Measurements from ENCODE around the gene RBM6. TPM values are rescaled to one million over a fixed set of nuclear protein-coding genes. Genes with fewer than 3 reads are reported as not detected.

RBM6 gene
- total RNA-seq, 5 donors from 2014 or later (not counting 1 experiment from before 2014, with no cell fraction given): 127 to 149 (median 140) TPM

DNA sequence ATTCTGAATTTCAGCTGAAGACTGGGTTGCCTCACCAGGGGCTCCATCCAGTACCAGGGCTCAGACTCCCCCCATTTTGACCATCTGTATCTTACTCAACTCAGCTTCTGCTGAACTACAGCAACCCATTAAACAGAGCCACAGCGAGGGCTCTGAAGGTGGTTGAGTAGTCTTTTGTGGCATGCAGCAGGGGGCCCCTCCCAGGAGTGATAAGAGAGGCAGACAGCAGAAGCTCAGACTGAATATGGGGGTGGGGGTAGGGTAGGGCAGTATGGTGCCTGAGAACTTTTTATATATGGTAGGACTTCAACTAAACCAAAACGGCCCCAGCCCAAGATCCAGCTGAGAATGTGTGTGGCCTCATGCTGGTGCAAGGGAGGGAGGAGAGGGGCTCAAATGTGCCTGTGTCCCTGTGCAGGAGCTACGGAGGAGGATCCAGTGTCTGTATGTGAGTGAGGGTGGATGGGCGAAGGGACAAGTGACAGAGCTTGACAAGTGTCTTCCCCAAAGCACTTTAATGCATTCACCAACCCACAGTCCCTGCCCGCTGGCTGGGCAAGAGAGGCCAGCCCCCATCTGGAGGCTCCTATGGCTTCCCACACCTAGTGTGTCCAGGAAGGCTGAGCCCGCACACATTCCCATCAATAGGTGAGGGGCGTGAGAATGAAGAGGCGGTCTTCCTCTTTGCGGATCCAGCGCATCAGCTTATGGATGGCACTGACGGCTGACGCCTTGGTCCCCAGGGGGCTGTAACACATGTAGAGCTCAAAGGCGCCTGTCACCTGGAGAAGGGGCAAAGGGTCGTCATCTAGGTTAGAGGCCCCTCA is 31.4 kb upstream of the RBM6 start:
- H3K4me1 ChIP-seq (ENCODE audit: control insufficient read depth in 1 of 2, extremely low read depth in 1 of 2, insufficient read depth in 2 of 2, low read length in 2 of 2): peaks cover 13 to 30% of the 10 kb centered on the region in 2 experiments
- no peak overlapping the region for H3K4me3 ChIP-seq (ENCODE audit: control insufficient read depth in 1 of 2, extremely low read depth in 1 of 2, low read length in 1 of 2)
- H3K36me3 ChIP-seq (ENCODE audit: control insufficient read depth in 2 of 2, extremely low read depth in 1 of 2, insufficient read depth in 1 of 2, low read length in 1 of 2): peaks cover 17 to 37% of the 10 kb centered on the region in 2 donors
- no peak for DNase-seq
- H3K36me3 Mint-ChIP-seq: peaks cover 28% of the 10 kb centered on the region
- H3K27ac ChIP-seq (ENCODE audit: low read length): no peak overlapping the region
- POLR2A ChIA-PET: no interaction called here
- WGBS (ENCODE audit: insufficient coverage): 100% methylated on average over 8 of the region's 14 CpGs
- H3K4me1 Mint-ChIP-seq: peaks cover 21 to 29% (median 28%) of the 10 kb centered on the region in 3 donors
- CTCF ChIA-PET: interaction anchor here in 1 of 2 donors (0.6 kb wide), 1 partner anchor 21 kb away, joined by 6 read pairs; no protein-coding TSS in a partner anchor
- H3K27ac Mint-ChIP-seq: no peak overlapping the region
- no peaks in the 10 kb centered on the region for H3K27me3 Mint-ChIP-seq
- H3K9me3 ChIP-seq: no peaks in the 10 kb centered on the region
- no peaks in the 10 kb centered on the region for H3K27me3 ChIP-seq (replicated peaks in 1 of 2; ENCODE audit: control insufficient read depth in 2 of 2, extremely low read depth in 1 of 2, insufficient read depth in 2 of 2, low read length in 1 of 2)
- H3K4me3 Mint-ChIP-seq: no peak overlapping the region
- ATAC-seq (replicated peaks in 1 of 4): no peak
- H3K9me3 Mint-ChIP-seq: no peaks in the 10 kb centered on the region

- Mint-ChIP-seq H3K27me3 (no peaks in the 10 kb centered on the region), H3K36me3 (peaks cover 28% of the 10 kb centered on the region), H3K9me3 (no peaks in the 10 kb centered on the region), H3K4me1 (peaks cover 13 to 16% (median 14%) of the 10 kb centered on the region in 3 donors), H3K27ac (no peak overlapping the region), H3K4me3 (no peak overlapping the region)
- ATAC-seq (replicated peaks in 1 of 4) (no peak), DNase-seq (no peak)
- Histone ChIP-seq H3K9me3 (no peaks in the 10 kb centered on the region), H3K27ac (ENCODE audit: low read length) (no peak overlapping the region), H3K27me3 (replicated peaks in 1 of 2; ENCODE audit: control insufficient read depth in 2 of 2, extremely low read depth in 1 of 2, insufficient read depth in 2 of 2, low read length in 1 of 2) (no peaks in the 10 kb centered on the region), H3K36me3 (ENCODE audit: control insufficient read depth in 2 of 2, extremely low read depth in 1 of 2, insufficient read depth in 1 of 2, low read length in 1 of 2) (peaks cover 17 to 37% of the 10 kb centered on the region in 2 donors), H3K4me3 (ENCODE audit: control insufficient read depth in 1 of 2, extremely low read depth in 1 of 2, low read length in 1 of 2) (no peak overlapping the region), H3K4me1 (ENCODE audit: control insufficient read depth in 1 of 2, extremely low read depth in 1 of 2, insufficient read depth in 2 of 2, low read length in 2 of 2) (peaks cover 9 to 12% of the 10 kb centered on the region in 2 experiments)
- 96% methylated on average over 45 of the region's 48 CpGs for WGBS (ENCODE audit: insufficient coverage)
- ChIA-PET CTCF (no interaction called here), POLR2A (no interaction called here)
Observed at GRCh38 chr3:49910409-49911123, 29.4 kb upstream of the RBM6 start.

DNA sequence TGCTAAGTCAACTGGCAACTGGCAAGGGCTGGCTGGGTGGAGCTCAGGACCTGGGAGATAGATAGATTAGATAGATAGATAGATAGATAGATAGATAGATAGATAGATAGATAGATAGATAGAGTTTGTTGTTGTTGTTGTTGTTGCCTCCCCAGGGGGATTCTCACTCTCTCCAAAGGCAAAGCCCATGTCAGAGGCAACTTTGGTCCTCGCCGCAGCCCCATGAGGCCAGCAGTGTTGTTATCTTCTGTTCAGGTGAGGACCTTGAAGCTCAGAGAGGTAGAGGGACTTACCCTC is 28.9 kb upstream of the RBM6 start:
- CTCF ChIA-PET: no interaction called here
- H3K27ac Mint-ChIP-seq: no peak overlapping the region
- ATAC-seq (replicated peaks in 1 of 4) (no peak), DNase-seq (no peak)
- no peak overlapping the region for H3K4me3 Mint-ChIP-seq
- H3K4me1 Mint-ChIP-seq: peaks cover 8 to 11% (median 9%) of the 10 kb centered on the region in 3 donors
- Histone ChIP-seq H3K27me3 (replicated peaks in 1 of 2; ENCODE audit: control insufficient read depth in 2 of 2, extremely low read depth in 1 of 2, insufficient read depth in 2 of 2, low read length in 1 of 2) (no peaks in the 10 kb centered on the region), H3K9me3 (no peaks in the 10 kb centered on the region), H3K36me3 (ENCODE audit: control insufficient read depth in 2 of 2, extremely low read depth in 1 of 2, insufficient read depth in 1 of 2, low read length in 1 of 2) (peaks cover 17 to 37% of the 10 kb centered on the region in 2 donors), H3K4me1 (ENCODE audit: control insufficient read depth in 1 of 2, extremely low read depth in 1 of 2, insufficient read depth in 2 of 2, low read length in 2 of 2) (peaks cover 6 to 7% of the 10 kb centered on the region in 2 experiments), H3K4me3 (ENCODE audit: control insufficient read depth in 1 of 2, extremely low read depth in 1 of 2, low read length in 1 of 2) (no peak overlapping the region), H3K27ac (ENCODE audit: low read length) (no peak overlapping the region)
- POLR2A ChIA-PET: no interaction called here
- WGBS (ENCODE audit: insufficient coverage): 100% methylated on average over 2 of the region's 2 CpGs
- no peaks in the 10 kb centered on the region for H3K27me3 Mint-ChIP-seq
- no peaks in the 10 kb centered on the region for H3K9me3 Mint-ChIP-seq
- H3K36me3 Mint-ChIP-seq: peaks cover 28% of the 10 kb centered on the region

- Mint-ChIP-seq H3K36me3 (peaks cover 28% of the 10 kb centered on the region), H3K9me3 (no peaks in the 10 kb centered on the region), H3K27ac (no peak overlapping the region), H3K4me3 (no peak overlapping the region), H3K27me3 (no peaks in the 10 kb centered on the region), H3K4me1 (peaks cover 2 to 5% (median 4%) of the 10 kb centered on the region in 3 donors)
- no peak for DNase-seq
- no peak overlapping the region for H3K27ac ChIP-seq (ENCODE audit: low read length)
- H3K4me3 ChIP-seq (ENCODE audit: control insufficient read depth in 1 of 2, extremely low read depth in 1 of 2, low read length in 1 of 2): no peak overlapping the region
- peaks cover 2% of the 10 kb centered on the region in 2 experiments for H3K4me1 ChIP-seq (ENCODE audit: control insufficient read depth in 1 of 2, extremely low read depth in 1 of 2, insufficient read depth in 2 of 2, low read length in 2 of 2)
- no peaks in the 10 kb centered on the region for H3K9me3 ChIP-seq
- peaks cover 20 to 37% of the 10 kb centered on the region in 2 donors for H3K36me3 ChIP-seq (ENCODE audit: control insufficient read depth in 2 of 2, extremely low read depth in 1 of 2, insufficient read depth in 1 of 2, low read length in 1 of 2)
- POLR2A ChIA-PET: no interaction called here
- CTCF ChIA-PET: no interaction called here
- H3K27me3 ChIP-seq (replicated peaks in 1 of 2; ENCODE audit: control insufficient read depth in 2 of 2, extremely low read depth in 1 of 2, insufficient read depth in 2 of 2, low read length in 1 of 2): no peaks in the 10 kb centered on the region
- no peak for ATAC-seq (replicated peaks in 1 of 4)
- 92% methylated on average over 15 of the region's 15 CpGs for WGBS (ENCODE audit: insufficient coverage)
Observed at GRCh38 chr3:49911611-49912010, 28.3 kb upstream of the RBM6 start.

DNA sequence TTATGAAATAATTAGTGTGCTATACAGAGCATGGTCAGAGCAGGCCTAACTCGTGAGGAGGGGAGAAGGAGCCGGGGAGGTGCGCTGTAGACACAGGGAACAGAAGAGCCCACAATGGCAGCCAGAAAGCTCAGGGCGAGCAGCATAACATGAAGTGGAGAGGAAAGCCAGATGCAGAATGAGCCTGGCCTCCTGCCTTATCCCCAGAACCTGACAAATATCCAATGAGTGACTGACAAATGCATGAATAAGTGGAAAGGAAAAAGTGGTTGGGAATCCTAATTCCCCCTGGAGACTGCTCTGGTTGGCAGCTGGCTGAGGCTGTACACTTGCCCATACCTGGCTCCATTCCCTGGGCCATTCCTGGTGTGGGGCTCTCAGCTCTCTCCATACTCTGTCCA is 27.1 kb upstream of the RBM6 start:
- ATAC-seq (replicated peaks in 1 of 4) (no peak), DNase-seq (no peak)
- H3K36me3 Mint-ChIP-seq: peaks cover 31% of the 10 kb centered on the region
- H3K4me3 Mint-ChIP-seq: no peak overlapping the region
- no peaks in the 10 kb centered on the region for H3K9me3 ChIP-seq
- H3K27me3 ChIP-seq (replicated peaks in 1 of 2; ENCODE audit: control insufficient read depth in 2 of 2, extremely low read depth in 1 of 2, insufficient read depth in 2 of 2, low read length in 1 of 2): no peaks in the 10 kb centered on the region
- H3K27me3 Mint-ChIP-seq: no peaks in the 10 kb centered on the region
- no peaks in the 10 kb centered on the region for H3K9me3 Mint-ChIP-seq
- peaks cover 21 to 36% of the 10 kb centered on the region in 2 donors for H3K36me3 ChIP-seq (ENCODE audit: control insufficient read depth in 2 of 2, extremely low read depth in 1 of 2, insufficient read depth in 1 of 2, low read length in 1 of 2)
- ChIA-PET POLR2A (no interaction called here), CTCF (no interaction called here)
- no peak overlapping the region for H3K27ac ChIP-seq (ENCODE audit: low read length)
- 93% methylated on average over 3 of the region's 4 CpGs for WGBS (ENCODE audit: insufficient coverage)
- H3K27ac Mint-ChIP-seq: no peak overlapping the region
- H3K4me1 ChIP-seq (ENCODE audit: control insufficient read depth in 1 of 2, extremely low read depth in 1 of 2, insufficient read depth in 2 of 2, low read length in 2 of 2): no peaks in the 10 kb centered on the region
- H3K4me1 Mint-ChIP-seq: peaks cover 0 to 2% (median 0%) of the 10 kb centered on the region in 3 donors
- H3K4me3 ChIP-seq (ENCODE audit: control insufficient read depth in 1 of 2, extremely low read depth in 1 of 2, low read length in 1 of 2): no peak overlapping the region

DNA sequence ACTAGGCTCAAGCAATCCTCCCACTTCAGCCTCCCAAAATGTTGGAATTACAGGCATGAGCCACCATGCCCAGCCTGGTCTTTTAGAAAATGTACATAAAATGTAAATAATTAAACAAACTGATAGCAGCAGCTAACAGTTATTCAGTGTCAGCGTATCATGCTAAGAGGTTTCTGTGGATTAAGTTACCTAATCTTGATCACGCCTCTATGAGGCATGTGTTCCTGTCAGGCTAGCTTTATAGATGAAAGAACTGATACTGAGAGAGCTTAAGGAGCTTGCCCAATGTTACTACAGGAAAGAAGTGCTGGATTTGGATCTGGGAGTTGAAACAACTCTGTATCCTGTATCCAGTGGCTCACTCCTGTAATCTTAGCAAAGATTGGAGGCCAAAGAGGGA is 25.0 kb upstream of the RBM6 start:
- Histone ChIP-seq H3K36me3 (ENCODE audit: control insufficient read depth in 2 of 2, extremely low read depth in 1 of 2, insufficient read depth in 1 of 2, low read length in 1 of 2) (peaks cover 17 to 21% of the 10 kb centered on the region in 2 donors), H3K4me3 (ENCODE audit: control insufficient read depth in 1 of 2, extremely low read depth in 1 of 2, low read length in 1 of 2) (no peak overlapping the region), H3K27ac (ENCODE audit: low read length) (no peak overlapping the region), H3K4me1 (ENCODE audit: control insufficient read depth in 1 of 2, extremely low read depth in 1 of 2, insufficient read depth in 2 of 2, low read length in 2 of 2) (no peaks in the 10 kb centered on the region), H3K9me3 (no peaks in the 10 kb centered on the region), H3K27me3 (replicated peaks in 1 of 2; ENCODE audit: control insufficient read depth in 2 of 2, extremely low read depth in 1 of 2, insufficient read depth in 2 of 2, low read length in 1 of 2) (no peaks in the 10 kb centered on the region)
- DNase-seq (no peak), ATAC-seq (replicated peaks in 1 of 4) (no peak)
- no CpG with 5 or more reads among the region's 2 CpGs for WGBS (ENCODE audit: insufficient coverage)
- H3K36me3 Mint-ChIP-seq: peaks cover 29% of the 10 kb centered on the region
- H3K9me3 Mint-ChIP-seq: no peaks in the 10 kb centered on the region
- CTCF ChIA-PET: no interaction called here
- peaks cover 0 to 6% (median 3%) of the 10 kb centered on the region in 3 donors for H3K4me1 Mint-ChIP-seq
- no peak overlapping the region for H3K27ac Mint-ChIP-seq
- no peaks in the 10 kb centered on the region for H3K27me3 Mint-ChIP-seq
- POLR2A ChIA-PET: interaction anchor here in 1 of 2 donors (0.7 kb wide), 1 partner anchor 12 kb away, joined by 5 read pairs; no protein-coding TSS in a partner anchor
- H3K4me3 Mint-ChIP-seq: no peak overlapping the region

Measured in T-cell (primary cell).